GM12878 (cell line): ENCODE measurements around the gene PDIA5.

ENCODE experiments used
- ATF2 ChIP-seq: IDR thresholded peaks from 2 replicates; pipeline ENCODE4 v1.6.1; 2012; ENCODE audit warnings: low read length, inconsistent platforms
- CHD2 ChIP-seq: IDR thresholded peaks from 2 replicates; pipeline ENCODE4 v1.6.1; 2011; ENCODE audit warnings: low read depth, low read length, improper control_type of control experiment, borderline replicate concordance
- KDM1A ChIP-seq: fragments of 200-600 bp; sonication (generic); IDR thresholded peaks from 2 replicates; pipeline ENCODE4 v1.6.1; 2016; ENCODE audit warnings: borderline replicate concordance
- MXI1 ChIP-seq: fragments of 150-350 bp; IDR thresholded peaks from 2 replicates; pipeline ENCODE4 v1.6.1; 2011; ENCODE audit warnings: low read depth, mild to moderate bottlenecking, inconsistent platforms, low read length, improper control_type of control experiment
- NR2C2 ChIP-seq: IDR thresholded peaks from 2 replicates; pipeline ENCODE4 v1.6.1; 2011; ENCODE audit warnings: borderline replicate concordance, low read depth; ENCODE audit not compliant: control insufficient read depth, insufficient read length
- NRF1 ChIP-seq: conservative IDR thresholded peaks from 2 replicates; pipeline ENCODE4 v1.6.1; 2011; ENCODE audit warnings: mild to moderate bottlenecking, low read depth, low read length, improper control_type of control experiment
- POLR2AphosphoS2 ChIP-seq: IDR thresholded peaks from 2 replicates; pipeline ENCODE4 v1.6.1; 2011; ENCODE audit warnings: low read depth, mild to moderate bottlenecking, low read length, improper control_type of control experiment, moderate library complexity
- RELB ChIP-seq: fragments of 450-650 bp; IDR thresholded peaks from 2 replicates; pipeline ENCODE4 v1.6.1; 2017; ENCODE audit warnings: low read depth, mild to moderate bottlenecking, moderate library complexity
- REST ChIP-seq: IDR thresholded peaks from 2 replicates; pipeline ENCODE4 v1.6.1; 2012; ENCODE audit warnings: mild to moderate bottlenecking, low read depth, low read length
- SP1 ChIP-seq: IDR thresholded peaks from one replicate; pipeline ENCODE4 v1.6.1; 2011; ENCODE audit warnings: low read depth, low read length
- ZBTB33 ChIP-seq: fragments of 450-650 bp; IDR thresholded peaks from 2 replicates; pipeline ENCODE4 v1.6.1; 2017; ENCODE audit warnings: mild to moderate bottlenecking
- ZZZ3 ChIP-seq: IDR thresholded peaks from 2 replicates; pipeline ENCODE4 v1.6.1; 2011; ENCODE audit warnings: low read depth; ENCODE audit not compliant: control insufficient read depth, insufficient read length
- TF ChIP-seq, protein P1 (sequence below), 3 experiments: IDR thresholded peaks in 2 of 3; conservative IDR thresholded peaks in 1 of 3; 2 replicates each; pipeline ENCODE4 v1.5.1; 2011; ENCODE audit warnings: low read depth in 3 of 3, low read length in 3 of 3, mild to moderate bottlenecking in 3 of 3, control low read depth in 2 of 3, moderate library complexity in 2 of 3, inconsistent platforms in 1 of 3, mixed read lengths in 1 of 3; ENCODE audit not compliant: control insufficient read depth in 2 of 3, insufficient read depth in 1 of 3; ENCODE audit errors: extremely low read depth in 1 of 3

DNA sequence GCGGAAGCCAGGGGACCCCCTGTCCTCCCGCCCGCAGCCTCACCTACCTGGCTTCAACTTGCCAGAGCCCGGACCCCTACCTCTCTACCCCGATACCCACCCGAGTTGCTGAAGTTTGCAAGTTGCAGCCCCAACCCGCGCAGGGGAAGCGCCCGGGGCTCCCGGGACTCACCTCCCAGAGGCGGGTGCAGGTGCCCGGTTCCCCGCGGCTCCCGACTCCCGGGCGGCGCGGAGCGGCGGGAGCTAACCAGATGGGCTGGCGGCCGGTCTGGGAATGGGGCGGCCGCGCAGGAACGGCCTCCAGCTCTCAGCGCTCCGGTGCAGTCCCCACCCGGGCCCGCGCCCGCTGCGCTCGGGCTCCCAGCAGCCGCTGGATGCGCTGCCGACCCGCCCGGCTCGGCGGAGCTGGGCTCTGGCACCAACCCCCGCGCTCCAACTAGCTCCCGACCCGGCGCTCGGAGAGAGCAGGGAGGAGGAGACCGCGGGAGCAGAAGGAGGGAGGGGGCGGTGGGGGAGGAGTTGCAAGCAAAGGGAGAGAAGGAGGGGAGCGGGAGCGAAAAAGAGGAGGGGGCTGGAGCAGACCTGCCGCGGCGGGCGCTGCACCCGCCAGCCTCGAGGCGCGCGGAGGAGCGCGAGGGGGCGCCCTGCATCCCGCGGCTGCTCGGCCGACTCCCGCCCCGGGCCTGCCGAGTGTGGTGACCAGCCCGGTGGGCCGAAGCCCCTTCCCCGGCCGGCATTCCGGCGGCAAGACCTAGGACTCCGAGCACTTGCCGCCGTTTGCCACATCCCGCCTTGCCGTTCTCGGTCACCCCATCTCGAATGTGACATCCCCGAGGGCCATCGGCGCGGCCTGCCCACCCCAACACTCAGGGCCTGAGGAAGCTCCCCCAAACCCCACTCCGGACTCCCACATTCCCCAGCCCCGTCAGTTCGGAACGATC, 39.3 kb upstream of the PDIA5 start, which contains the start of gene SEMA5B:
- TF ChIP-seq KDM1A (no peak), MXI1 (no peak), CHD2 (no peak), NR2C2 (no peak), NRF1 (no peak), SP1 (no peak), ZBTB33 (no peak), ATF2 (no peak), REST (no peak), ZZZ3 (no peak), RELB (no peak), POLR2AphosphoS2 (no peak)
- TF ChIP-seq, protein P1, sequence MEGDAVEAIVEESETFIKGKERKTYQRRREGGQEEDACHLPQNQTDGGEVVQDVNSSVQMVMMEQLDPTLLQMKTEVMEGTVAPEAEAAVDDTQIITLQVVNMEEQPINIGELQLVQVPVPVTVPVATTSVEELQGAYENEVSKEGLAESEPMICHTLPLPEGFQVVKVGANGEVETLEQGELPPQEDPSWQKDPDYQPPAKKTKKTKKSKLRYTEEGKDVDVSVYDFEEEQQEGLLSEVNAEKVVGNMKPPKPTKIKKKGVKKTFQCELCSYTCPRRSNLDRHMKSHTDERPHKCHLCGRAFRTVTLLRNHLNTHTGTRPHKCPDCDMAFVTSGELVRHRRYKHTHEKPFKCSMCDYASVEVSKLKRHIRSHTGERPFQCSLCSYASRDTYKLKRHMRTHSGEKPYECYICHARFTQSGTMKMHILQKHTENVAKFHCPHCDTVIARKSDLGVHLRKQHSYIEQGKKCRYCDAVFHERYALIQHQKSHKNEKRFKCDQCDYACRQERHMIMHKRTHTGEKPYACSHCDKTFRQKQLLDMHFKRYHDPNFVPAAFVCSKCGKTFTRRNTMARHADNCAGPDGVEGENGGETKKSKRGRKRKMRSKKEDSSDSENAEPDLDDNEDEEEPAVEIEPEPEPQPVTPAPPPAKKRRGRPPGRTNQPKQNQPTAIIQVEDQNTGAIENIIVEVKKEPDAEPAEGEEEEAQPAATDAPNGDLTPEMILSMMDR (IDR thresholded peaks at IDR 0.05 in 2 of 3, conservative IDR thresholded peaks at IDR 0.05 in 1 of 3; ENCODE audit: control insufficient read depth in 2 of 3, extremely low read depth in 1 of 3, insufficient read depth in 1 of 3, low read depth in 3 of 3, low read length in 3 of 3) = peak; percentile 8 to 48 (median 31); a peak in 4 of 6 replicates
